Memory B cell (primary cell): ENCODE results near the gene SF3B2.
"Not testable (repeated sequence)": the region's sequence is repeated elsewhere in the genome, so short reads cannot be mapped to it uniquely, and the experiment has no call there.

Experiments
- ATAC-seq: fragments of 150-1000 bp; cut with Tn5 transposase; 2 replicates; pipeline ENCODE4 v1.10.0; 2021; ENCODE audit warnings: low read depth, mild to moderate bottlenecking, moderate library complexity
- DNase-seq, 2 donors: peaks; one replicate each; pipeline ENCODE4 v3.0.0; 2022; ENCODE audit warnings: low spot score in 2 of 2
- H3K27ac Mint-ChIP-seq: one replicate; pipeline ENCODE4 v1.8.0; 2022; ENCODE audit warnings: mild to moderate bottlenecking, moderate library complexity, mixed read lengths
- H3K27me3 Mint-ChIP-seq: one replicate; pipeline ENCODE4 v1.8.0; 2022; ENCODE audit warnings: mixed read lengths
- H3K36me3 Mint-ChIP-seq: one replicate; pipeline ENCODE4 v1.8.0; 2022; ENCODE audit warnings: mild to moderate bottlenecking, mixed read lengths
- H3K4me1 Mint-ChIP-seq: one replicate; pipeline ENCODE4 v1.8.0; 2022; ENCODE audit warnings: mixed read lengths
- H3K4me3 Mint-ChIP-seq: one replicate; pipeline ENCODE4 v1.8.0; 2022; ENCODE audit warnings: mild to moderate bottlenecking, moderate library complexity, mixed read lengths
- H3K9me3 Mint-ChIP-seq: one replicate; pipeline ENCODE4 v1.8.0; 2022; ENCODE audit warnings: mixed read lengths

Gene SF3B2

DNA sequence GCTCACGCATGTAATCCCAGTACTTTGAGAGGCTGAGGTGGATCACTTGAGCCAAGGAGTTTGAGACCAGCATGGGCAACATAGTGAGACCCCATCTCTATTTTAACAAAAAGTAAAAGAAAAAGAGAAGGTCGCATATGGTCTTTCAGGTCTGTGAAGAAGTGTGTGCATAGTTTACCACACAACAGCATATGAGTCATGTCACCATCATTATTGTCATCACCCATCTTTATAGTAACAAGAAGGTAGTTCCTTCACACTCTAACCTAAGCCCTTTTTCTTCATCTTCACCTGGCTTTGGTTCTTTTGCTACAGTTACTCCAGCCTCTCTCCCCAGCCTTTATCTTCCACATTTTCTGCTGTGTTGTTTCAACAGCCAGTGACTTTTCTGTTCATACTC, 57.1 kb downstream of the SF3B2 start:
- H3K4me1 Mint-ChIP-seq = peaks cover 64% of the 10 kb centered on the region
- H3K36me3 Mint-ChIP-seq = peaks cover 7% of the 10 kb centered on the region
- no peaks in the 10 kb centered on the region for H3K27me3 Mint-ChIP-seq
- no peak for ATAC-seq
- no peaks in the 10 kb centered on the region for H3K9me3 Mint-ChIP-seq
- DNase-seq = no peak
- no peak overlapping the region for H3K4me3 Mint-ChIP-seq
- peak overlapping the region; percentile 8 for H3K27ac Mint-ChIP-seq

DNA sequence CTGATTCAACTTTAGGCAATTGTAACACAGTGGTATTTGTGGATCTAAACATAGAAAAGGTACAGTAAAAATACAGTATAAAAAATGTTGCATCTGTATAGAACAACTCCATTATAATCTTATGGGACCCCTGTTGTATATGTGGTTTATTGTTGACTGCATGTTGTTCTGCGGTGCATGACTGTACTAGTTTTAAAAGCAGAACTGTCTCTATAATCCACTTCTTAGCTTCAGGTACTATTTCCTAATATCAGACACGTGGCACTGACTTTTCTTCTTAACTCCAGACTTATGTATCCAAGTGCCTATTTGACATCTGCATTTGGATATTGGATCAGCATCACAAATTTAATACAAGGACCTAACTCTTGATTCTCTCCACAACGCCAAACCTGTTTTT, 59.0 kb downstream of the SF3B2 start:
- DNase-seq (no peak), ATAC-seq (peak; percentile 74)
- Mint-ChIP-seq H3K9me3 (no peaks in the 10 kb centered on the region), H3K36me3 (peaks cover 7% of the 10 kb centered on the region), H3K27ac (peak overlapping the region; percentile 98), H3K27me3 (no peaks in the 10 kb centered on the region), H3K4me1 (peaks cover 65% of the 10 kb centered on the region), H3K4me3 (peak overlapping the region; percentile 75)

DNA sequence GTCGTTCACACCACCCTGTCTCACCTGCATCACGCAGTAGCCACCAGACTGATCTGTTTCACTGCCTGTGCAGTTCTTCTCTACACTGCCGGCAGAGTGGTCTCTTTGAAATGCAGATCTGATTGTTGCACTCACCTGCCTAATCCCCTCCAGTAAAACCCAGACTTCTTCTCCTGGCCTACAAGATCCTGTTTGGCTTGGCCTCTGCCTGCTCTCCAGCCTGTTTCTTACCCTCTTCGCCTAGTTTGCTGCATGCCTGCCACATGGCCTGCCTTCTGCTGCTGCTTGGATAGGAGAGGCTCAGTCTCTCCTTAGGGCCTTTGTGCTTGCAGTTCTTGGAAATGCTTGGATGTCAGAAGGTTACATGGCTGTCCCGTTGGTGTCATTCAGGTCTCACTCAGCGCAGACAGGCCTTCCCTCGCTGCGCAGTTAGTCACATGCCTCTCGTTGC, 59.9 kb downstream of the SF3B2 start:
- ATAC-seq (no peak), DNase-seq (no peak)
- peak overlapping the region; percentile 79 for H3K4me3 Mint-ChIP-seq
- H3K4me1 Mint-ChIP-seq = peaks cover 65% of the 10 kb centered on the region
- H3K36me3 Mint-ChIP-seq = peaks cover 5% of the 10 kb centered on the region
- H3K9me3 Mint-ChIP-seq = no peaks in the 10 kb centered on the region
- H3K27ac Mint-ChIP-seq = peak overlapping the region; percentile 98
- no peaks in the 10 kb centered on the region for H3K27me3 Mint-ChIP-seq

DNA sequence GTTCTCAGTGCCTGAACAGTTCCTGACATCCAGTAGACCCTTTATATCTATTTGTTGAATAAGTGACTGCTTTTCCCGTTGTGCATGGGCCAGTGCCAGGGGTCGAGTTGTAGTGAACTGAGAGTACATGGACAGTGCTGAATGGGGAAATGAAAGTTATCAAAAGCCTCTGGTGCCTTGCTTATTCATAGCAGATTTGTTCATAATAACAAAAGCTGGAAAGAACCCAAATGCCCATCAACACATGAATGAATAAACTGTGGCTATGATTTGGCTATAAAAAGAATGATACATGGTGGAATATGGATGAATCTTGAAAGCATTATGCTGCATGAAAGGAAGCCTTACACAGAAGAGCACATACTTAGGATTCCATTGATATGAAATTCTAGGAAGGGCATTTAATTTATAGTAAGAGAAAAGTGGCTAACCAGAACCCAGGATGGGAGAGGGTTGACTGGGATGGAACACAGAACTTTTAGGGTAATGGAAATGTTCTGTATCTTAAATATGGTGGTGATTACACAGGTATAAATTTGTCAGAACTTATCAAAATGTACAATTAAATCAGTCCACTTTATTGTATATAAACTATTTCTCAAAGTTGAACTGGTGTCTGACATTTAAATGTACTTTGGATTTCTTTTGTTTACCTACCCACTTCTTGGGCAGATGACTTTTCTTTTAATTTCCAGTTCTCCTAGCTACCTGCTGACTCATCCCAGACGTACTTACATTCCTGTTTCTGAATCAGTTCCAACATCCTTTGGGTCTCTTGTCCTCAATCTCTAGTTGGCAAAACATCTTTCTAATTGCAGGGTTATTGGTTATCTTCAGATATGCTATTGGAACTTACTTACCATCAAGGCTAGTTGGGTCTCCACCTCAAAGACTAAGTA, 60.7 kb downstream of the SF3B2 start:
- peaks cover 57% of the 10 kb centered on the region for H3K4me1 Mint-ChIP-seq
- no peaks in the 10 kb centered on the region for H3K9me3 Mint-ChIP-seq
- no peaks in the 10 kb centered on the region for H3K36me3 Mint-ChIP-seq
- DNase-seq = no peak
- no peaks in the 10 kb centered on the region for H3K27me3 Mint-ChIP-seq
- ATAC-seq = peak; percentile 60
- peak overlapping the region; percentile 98 for H3K27ac Mint-ChIP-seq
- H3K4me3 Mint-ChIP-seq = peak overlapping the region; percentile 79

DNA sequence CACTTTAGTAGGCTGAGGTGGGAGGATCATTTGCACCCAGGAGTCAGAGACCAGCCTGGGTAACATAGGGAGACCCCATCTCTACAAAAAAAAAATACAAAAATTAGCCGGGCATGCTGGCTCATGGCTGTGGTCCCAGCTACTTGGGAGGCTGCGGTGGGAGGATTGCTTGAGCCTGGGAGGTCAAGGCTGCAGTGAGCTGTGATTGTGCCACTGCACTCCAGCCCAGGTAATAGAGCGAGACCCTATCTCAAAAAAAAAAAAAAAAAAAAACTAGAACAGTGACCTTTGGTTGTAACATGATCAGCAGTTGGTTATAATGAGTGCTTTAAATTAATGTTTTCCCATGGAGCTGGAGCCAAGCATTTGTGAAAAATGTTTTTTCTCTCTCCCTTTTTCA, 62.8 kb downstream of the SF3B2 start:
- H3K27me3 Mint-ChIP-seq, H3K36me3 Mint-ChIP-seq, DNase-seq, H3K9me3 Mint-ChIP-seq, H3K4me3 Mint-ChIP-seq, ATAC-seq: not testable (repeated sequence)
- peak overlapping the region; percentile 62 for H3K27ac Mint-ChIP-seq
- peaks cover 52% of the 10 kb centered on the region for H3K4me1 Mint-ChIP-seq

DNA sequence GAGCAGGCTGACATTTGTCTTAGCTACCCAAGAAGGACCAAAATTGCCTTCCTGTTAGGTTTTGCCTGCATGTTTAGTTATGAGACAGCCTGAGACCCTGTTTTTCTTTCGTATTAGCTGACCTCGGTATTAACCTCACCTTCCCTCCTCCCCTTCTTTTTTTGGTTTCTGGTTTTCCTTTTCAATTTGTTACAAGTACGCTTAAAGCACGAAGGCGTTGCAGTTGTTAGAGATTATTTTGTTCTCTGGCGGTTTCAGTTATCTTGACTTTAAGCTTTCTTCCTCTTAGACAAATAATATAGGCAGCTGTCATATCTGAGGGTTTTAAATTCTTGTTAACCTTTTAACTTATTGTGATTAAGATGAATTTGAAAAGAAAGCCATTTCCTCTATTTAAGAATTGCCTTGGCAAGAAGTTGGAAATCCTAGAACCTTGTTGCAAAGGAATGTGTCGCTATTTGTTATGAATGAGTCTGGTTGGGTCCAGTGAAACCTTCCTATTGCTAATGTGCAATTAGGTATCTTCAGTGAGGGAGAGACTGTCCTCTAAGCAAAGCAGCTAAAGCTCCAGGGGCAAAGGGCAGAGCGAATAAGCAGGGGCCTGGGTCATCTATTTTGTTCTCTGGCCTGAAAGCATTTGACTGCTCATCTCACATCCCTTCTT, 63.6 kb downstream of the SF3B2 start:
- H3K36me3 Mint-ChIP-seq = peaks cover 2% of the 10 kb centered on the region
- ATAC-seq (peak; percentile 21), DNase-seq (no peak)
- H3K4me3 Mint-ChIP-seq = peak overlapping the region; percentile 71
- peak overlapping the region; percentile 62 for H3K27ac Mint-ChIP-seq
- no peaks in the 10 kb centered on the region for H3K9me3 Mint-ChIP-seq
- peaks cover 52% of the 10 kb centered on the region for H3K4me1 Mint-ChIP-seq
- H3K27me3 Mint-ChIP-seq = no peaks in the 10 kb centered on the region

DNA sequence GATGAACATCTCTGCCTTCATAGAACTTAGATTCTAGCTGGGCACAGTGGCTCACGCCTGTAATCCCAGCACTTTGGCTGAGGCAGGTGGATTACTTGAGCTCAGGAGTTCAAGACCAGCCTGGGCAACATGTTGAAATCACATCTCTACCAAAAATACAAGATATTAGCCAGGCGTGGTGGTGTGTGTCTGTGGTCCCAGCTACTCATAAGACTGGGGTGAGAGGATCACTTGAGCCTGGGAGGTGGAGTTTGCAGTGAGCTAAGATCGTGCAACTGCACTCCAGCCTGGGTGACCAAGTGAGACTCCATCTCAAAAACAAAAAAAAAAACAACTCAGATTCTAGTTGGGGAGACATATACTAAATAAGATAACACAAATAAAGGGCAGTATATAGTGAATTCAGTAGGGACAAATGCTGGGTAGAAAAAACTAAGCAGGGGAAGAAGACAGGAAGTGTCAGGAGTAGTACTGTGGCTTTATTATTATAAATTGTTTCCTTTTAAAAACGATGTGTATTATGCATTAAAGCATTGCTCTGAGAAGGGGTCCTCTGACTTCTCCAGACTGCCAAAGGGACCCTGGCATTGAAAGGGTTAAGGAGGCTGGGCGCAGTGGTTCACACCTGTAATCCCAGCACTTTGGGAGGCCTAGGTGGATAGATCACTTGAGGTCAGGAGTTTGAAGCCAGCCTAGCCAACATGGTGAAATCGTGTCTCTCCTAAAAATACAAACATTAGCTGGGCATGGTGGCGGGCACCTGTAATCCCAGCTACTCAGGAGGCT, 64.6 kb downstream of the SF3B2 start:
- Mint-ChIP-seq H3K4me1 (peaks cover 50% of the 10 kb centered on the region), H3K27ac (no peak overlapping the region), H3K36me3 (peaks cover 5% of the 10 kb centered on the region), H3K9me3 (no peaks in the 10 kb centered on the region), H3K27me3 (no peaks in the 10 kb centered on the region), H3K4me3 (peak overlapping the region; percentile 54)
- DNase-seq (no peak), ATAC-seq (no peak)

DNA sequence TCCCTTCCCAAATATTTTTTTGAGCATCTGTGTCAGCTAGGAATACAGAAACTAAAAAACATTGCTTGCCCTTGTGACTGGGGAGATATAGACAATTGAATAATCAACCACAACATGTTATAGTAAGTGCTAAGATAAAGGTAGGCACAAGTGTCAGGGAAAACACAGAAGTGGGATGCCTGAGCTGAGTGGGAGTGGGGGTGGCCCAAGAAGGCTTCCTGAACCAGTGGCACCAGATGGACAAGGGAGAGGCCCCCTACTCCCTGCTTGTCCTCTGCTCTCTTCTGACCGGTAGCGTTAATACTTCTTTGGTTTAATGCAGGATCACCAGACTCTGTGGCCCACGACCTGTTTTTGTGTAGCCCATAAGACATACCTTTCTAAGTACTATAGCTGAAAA, 66.7 kb downstream of the SF3B2 start:
- peaks cover 35% of the 10 kb centered on the region for H3K4me1 Mint-ChIP-seq
- no peak overlapping the region for H3K27ac Mint-ChIP-seq
- peaks cover 9% of the 10 kb centered on the region for H3K36me3 Mint-ChIP-seq
- no peak overlapping the region for H3K4me3 Mint-ChIP-seq
- H3K27me3 Mint-ChIP-seq = no peaks in the 10 kb centered on the region
- no peak for DNase-seq
- H3K9me3 Mint-ChIP-seq = no peaks in the 10 kb centered on the region
- no peak for ATAC-seq
